ENCODE results near the gene SYNGR3.
"Not testable (repeated sequence)": the region's sequence is repeated elsewhere in the genome, so short reads cannot be mapped to it uniquely, and the experiment has no call there.

The SYNGR3 gene

DNA sequence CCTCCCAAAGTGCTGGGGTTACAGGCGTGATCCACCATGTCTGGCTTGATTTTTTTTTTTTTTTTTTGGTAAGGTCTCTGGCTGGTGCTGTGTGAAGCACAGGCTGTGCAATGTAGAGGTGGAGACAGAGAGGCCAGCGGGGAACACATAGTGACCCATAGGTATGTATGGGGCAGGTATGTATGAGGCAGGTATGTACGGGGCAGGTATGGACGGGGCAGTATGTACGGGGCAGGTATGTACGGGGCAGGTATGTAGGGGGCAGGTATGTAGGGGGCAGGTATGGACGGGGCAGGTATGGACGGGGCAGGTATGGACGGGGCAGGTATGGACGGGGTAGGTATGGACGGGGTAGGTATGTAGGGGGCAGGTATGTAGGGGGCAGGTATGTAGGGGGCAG, 40.3 kb upstream of the SYNGR3 start:
- peaks cover 0 to 1% of the 10 kb centered on the region in 2 donors for H3K4me1 Mint-ChIP-seq (ENCODE audit: low read depth in 2 of 2)
- DNase-seq (no peak), ATAC-seq (replicated peaks) (no peak)
- no peak overlapping the region for H3K27ac Mint-ChIP-seq
- H3K36me3 Mint-ChIP-seq (ENCODE audit: insufficient read depth): no peaks in the 10 kb centered on the region
- no peak overlapping the region for H3K4me3 Mint-ChIP-seq
- peaks cover 0 to 8% of the 10 kb centered on the region in 2 donors for H3K27me3 Mint-ChIP-seq
- H3K9me3 Mint-ChIP-seq: no peaks in the 10 kb centered on the region

DNA sequence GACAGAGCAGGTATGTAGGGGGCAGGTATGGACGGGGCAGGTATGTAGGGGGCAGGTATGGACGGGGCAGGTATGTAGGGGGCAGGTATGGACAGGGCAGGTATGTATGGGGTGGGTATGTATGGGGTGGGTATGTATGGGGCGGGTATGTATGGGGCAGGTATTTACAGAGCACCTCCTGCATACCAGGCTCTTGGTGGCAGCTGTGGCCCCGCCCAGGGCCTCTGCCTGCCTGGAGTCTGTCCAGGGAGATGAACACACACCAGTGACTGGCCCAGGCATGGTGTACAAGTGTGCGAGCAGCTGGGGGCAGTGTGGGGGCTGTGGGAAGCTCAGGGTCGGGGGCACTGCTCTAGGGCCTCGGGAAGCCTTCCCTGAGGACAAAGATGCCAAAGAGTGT, 39.7 kb upstream of the SYNGR3 start:
- no peak overlapping the region for H3K27ac Mint-ChIP-seq
- no peak for ATAC-seq (replicated peaks)
- no peaks in the 10 kb centered on the region for H3K36me3 Mint-ChIP-seq (ENCODE audit: insufficient read depth)
- no peaks in the 10 kb centered on the region for H3K9me3 Mint-ChIP-seq
- H3K4me3 Mint-ChIP-seq: no peak overlapping the region
- H3K27me3 Mint-ChIP-seq: peaks cover 0 to 8% of the 10 kb centered on the region in 2 donors
- DNase-seq: no peak
- no peaks in the 10 kb centered on the region for H3K4me1 Mint-ChIP-seq (ENCODE audit: low read depth in 2 of 2)

DNA sequence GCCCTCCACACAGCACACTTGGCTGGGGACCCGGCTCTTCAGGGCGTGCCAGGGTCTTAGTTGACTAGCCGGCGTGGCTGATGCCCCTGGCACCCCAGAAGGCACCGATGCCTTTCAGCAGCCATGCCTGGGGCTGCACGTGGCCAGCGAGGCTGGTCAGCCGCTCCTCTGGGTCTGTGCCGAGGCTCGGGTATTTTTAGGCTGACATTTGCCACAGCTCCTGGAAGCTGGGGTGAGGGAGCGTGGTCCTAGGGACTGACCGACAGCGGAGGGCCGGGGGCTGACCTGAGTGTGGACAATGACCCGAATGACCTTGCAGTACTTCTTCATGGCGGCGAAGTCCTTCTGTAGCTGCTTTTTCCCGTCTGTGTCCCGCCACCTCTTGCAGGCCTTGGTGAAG, 39.2 kb upstream of the SYNGR3 start:
- Mint-ChIP-seq H3K27ac (no peak overlapping the region), H3K9me3 (no peaks in the 10 kb centered on the region), H3K4me1 (ENCODE audit: low read depth in 2 of 2) (no peaks in the 10 kb centered on the region), H3K27me3 (peaks cover 0 to 8% of the 10 kb centered on the region in 2 donors), H3K36me3 (ENCODE audit: insufficient read depth) (no peaks in the 10 kb centered on the region), H3K4me3 (no peak overlapping the region)
- DNase-seq: no peak
- no peak for ATAC-seq (replicated peaks)

DNA sequence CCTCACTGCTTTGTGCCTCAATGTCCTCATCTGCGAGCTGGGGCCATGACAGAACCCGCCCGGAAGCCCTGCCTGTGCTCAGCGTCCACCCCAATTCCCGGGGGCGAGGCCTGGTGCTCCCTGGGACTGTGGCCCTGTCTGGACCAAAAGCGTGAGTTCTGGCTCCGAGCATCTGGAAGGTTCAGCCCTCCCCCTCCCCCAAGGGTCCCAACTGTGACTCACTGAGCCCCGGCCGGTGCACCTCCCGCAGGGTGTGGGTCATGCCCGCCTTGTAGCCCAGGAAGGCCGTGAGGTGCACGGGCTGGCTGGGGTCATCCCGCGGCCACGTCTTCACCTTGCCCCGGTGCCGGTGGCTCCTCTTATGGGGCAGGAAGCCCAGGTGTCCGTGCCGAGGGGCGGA, 36.0 kb upstream of the SYNGR3 start:
- H3K27me3 Mint-ChIP-seq: peaks cover 0 to 8% of the 10 kb centered on the region in 2 donors
- DNase-seq (no peak), ATAC-seq (replicated peaks) (no peak)
- H3K4me3 Mint-ChIP-seq: no peak overlapping the region
- H3K27ac Mint-ChIP-seq: no peak overlapping the region
- no peaks in the 10 kb centered on the region for H3K4me1 Mint-ChIP-seq (ENCODE audit: low read depth in 2 of 2)
- H3K36me3 Mint-ChIP-seq (ENCODE audit: insufficient read depth): no peaks in the 10 kb centered on the region
- no peaks in the 10 kb centered on the region for H3K9me3 Mint-ChIP-seq

DNA sequence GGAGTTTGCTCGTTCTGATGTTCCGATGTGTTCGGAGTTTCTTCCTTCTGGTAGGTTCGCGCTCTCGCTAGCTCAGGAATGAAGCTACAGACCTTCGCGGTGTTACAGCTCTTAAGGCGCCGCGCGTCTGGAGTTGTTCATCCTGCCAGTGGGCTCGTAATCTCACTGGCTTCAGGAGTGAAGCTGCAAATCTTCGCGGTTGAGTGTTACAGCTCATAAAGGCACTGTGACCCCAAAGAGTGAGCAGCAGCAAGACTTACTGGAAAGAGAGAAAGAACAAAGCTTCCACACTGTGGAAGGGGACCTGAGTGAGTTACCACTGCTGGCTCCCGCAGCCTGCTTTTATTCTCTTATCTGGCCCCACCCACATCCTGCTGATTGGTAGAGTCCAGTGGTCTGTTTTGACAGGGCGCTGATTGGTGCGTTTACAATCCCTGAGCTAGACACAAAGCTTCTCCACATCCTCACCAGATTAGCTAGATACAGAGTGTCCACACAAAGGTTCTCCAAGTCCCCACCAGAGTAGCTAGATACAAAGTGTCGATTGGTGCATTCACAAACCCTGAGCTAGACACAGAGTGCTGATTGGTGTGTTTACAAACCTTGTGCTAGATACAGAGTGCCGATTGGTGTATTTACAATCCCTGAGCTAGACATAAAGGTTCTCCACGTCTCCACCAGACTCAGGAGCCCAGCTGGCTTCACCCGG, 32.2 kb upstream of the SYNGR3 start:
- H3K36me3 Mint-ChIP-seq (ENCODE audit: insufficient read depth): peaks cover 27% of the 10 kb centered on the region
- ATAC-seq (replicated peaks); H3K27me3 Mint-ChIP-seq; H3K4me3 Mint-ChIP-seq; H3K27ac Mint-ChIP-seq; H3K9me3 Mint-ChIP-seq; DNase-seq: not testable (repeated sequence)
- peaks cover 22 to 25% of the 10 kb centered on the region in 2 donors for H3K4me1 Mint-ChIP-seq (ENCODE audit: low read depth in 2 of 2)

DNA sequence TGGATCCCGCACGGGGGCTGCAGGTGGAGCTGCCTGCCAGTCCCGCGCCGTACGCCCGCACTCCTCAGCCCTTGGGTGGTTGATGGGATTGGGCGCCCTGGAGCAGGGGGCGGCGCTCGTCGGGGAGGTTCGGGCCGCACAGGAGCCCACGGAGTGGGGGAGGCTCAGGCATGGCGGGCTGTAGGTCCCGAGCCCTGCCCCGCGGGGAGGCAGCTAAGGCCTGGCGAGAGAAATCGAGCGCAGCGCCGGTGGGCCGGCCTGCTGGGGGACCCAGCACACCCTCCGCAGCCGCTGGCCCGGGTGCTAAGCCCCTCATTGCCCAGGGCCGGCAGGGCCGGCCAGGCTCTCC, 31.7 kb upstream of the SYNGR3 start:
- not testable (repeated sequence) for H3K9me3 Mint-ChIP-seq; H3K4me3 Mint-ChIP-seq; H3K27me3 Mint-ChIP-seq; H3K27ac Mint-ChIP-seq; ATAC-seq (replicated peaks); DNase-seq
- H3K36me3 Mint-ChIP-seq (ENCODE audit: insufficient read depth): peaks cover 32% of the 10 kb centered on the region
- H3K4me1 Mint-ChIP-seq (ENCODE audit: low read depth in 2 of 2): peaks cover 22 to 30% of the 10 kb centered on the region in 2 donors

DNA sequence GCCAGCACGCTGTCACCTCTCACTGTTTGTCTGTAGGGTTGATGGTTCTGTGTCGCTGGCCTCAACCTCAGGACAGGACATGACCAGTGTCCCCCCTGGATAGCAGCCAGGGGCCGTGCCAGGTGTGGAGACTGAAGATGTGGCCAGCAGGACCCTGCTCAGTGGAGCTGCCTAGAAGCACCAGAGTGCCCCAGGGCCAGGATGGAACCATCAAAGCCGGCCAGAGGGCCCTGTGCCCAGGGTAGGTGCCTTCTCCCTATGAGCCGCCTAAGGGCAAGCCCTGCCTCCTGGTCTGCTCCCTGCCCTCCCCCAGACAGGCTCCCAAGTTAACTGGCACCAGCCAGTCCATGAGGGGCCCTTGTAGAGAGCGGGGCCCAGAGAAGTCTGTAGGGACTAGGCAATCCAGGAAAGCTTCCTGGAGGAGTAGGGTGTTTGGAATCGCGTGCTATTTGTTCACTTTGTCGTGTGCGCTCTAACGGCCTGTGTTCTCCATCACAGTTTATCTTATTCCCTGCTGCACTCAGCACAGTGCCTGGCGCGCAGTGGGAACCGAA, 31.0 kb upstream of the SYNGR3 start:
- no peaks in the 10 kb centered on the region for H3K27me3 Mint-ChIP-seq
- ATAC-seq (replicated peaks) (no peak), DNase-seq (no peak)
- H3K4me3 Mint-ChIP-seq: peak overlapping the region; percentile 94 to 95
- H3K36me3 Mint-ChIP-seq (ENCODE audit: insufficient read depth): peaks cover 39% of the 10 kb centered on the region
- no peaks in the 10 kb centered on the region for H3K9me3 Mint-ChIP-seq
- peak overlapping the region; percentile 98 to 99 for H3K27ac Mint-ChIP-seq
- H3K4me1 Mint-ChIP-seq (ENCODE audit: low read depth in 2 of 2): peaks cover 27 to 37% of the 10 kb centered on the region in 2 donors

DNA sequence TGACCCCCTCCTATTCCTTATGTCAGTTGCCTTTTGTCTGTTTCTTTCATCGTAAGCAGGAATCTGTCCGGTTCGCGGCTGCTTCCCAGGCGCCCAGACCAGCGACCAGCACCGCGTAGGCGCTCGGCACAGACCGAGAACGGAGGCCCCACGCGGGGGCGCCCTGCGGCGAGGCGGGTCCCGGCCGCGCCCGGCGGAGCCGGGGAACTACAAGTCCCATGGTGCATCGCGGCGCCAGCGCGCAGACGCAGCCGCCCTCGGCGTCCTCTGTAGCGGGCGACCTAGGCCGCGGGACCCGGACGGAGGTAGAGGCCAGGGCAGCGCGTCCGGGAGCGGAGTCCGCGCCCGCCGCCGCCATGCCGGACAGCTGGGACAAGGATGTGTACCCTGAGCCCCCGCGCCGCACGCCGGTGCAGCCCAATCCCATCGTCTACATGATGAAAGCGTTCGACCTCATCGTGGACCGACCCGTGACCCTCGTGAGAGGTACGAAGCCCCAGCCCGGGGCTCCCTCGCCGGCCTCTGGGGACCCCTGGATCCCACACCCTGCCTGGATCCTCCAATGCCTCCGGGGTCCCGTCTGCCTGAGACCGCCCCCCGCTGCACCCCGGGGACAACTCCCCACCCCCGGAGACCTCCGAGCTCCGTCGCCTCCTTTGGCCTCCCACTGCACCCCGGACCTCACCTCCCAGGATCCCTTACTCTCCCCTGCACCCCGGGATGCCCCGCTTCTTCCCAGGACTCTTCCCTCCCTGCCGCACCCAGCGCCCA, 30.3 kb upstream of the SYNGR3 start, which contains the start of gene NDUFB10:
Gene NDUFB10 (plus strand): TSS at position 270 of the 771 bp plus-strand sequence. CDS start 87 bp downstream, at position 357.
- peak within 1 kb of the TSS; percentile 94 to 95 for H3K4me3 Mint-ChIP-seq
- H3K27me3 Mint-ChIP-seq: no peaks in the 10 kb centered on the region
- H3K9me3 Mint-ChIP-seq: no peaks in the 10 kb centered on the region
- peaks cover 46% of the 10 kb centered on the region for H3K36me3 Mint-ChIP-seq (ENCODE audit: insufficient read depth)
- ATAC-seq (replicated peaks) (peak; percentile 83), DNase-seq (peak; percentile 87 to 90 (median 87))
- H3K4me1 Mint-ChIP-seq (ENCODE audit: low read depth in 2 of 2): peaks cover 32 to 41% of the 10 kb centered on the region in 2 donors
- H3K27ac Mint-ChIP-seq: peak within 1 kb of the TSS; percentile 98 to 99

DNA sequence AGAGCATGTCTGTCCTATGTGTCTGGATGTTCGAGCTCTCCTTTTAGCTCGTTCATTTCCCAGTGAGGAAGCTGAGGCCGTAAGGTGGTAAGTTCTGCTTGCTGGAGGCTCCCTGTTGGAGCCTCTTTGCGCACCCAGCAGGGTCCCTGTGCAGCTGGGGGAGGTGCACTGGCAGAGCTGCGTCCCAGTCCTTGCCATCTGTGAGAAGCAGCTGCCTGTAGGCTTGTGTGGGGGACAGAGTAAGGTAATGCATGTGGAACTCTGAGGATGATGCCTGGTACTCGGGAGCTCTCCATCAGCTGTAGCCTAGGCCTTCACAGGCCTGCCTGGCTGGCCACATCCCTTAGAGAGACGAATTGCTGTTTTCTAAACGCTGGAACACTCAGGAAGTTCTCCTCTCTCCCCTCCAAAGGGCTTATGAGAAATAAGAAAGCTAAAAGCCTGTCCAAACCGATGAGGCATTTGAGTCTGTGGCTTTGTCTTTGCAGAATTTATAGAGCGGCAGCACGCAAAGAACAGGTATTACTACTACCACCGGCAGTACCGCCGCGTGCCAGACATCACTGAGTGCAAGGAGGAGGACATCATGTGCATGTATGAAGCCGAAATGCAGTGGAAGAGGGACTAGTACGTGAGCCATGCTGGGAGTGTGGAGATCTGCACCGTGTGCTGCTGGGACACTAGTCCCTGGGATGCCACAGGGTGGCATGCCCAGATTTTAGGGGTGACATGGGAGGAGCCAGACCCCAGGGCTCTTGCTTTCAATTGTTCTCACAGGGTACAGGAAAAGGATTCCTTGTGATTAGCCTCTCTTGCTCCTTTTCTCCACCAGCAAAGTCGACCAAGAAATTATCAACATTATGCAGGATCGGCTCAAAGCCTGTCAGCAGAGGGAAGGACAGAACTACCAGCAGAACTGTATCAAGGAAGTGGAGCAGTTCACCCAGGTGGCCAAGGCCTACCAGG, 28.8 kb upstream of the SYNGR3 start:
- Mint-ChIP-seq H3K36me3 (ENCODE audit: insufficient read depth) (peaks cover 61% of the 10 kb centered on the region), H3K4me1 (ENCODE audit: low read depth in 2 of 2) (peaks cover 43 to 53% of the 10 kb centered on the region in 2 donors), H3K4me3 (peak overlapping the region; percentile 94 to 95), H3K9me3 (no peaks in the 10 kb centered on the region), H3K27ac (peak overlapping the region; percentile 98 to 99), H3K27me3 (no peaks in the 10 kb centered on the region)
- DNase-seq: peak in 2 of 3 experiments; percentile 31 to 40
- no peak for ATAC-seq (replicated peaks)

DNA sequence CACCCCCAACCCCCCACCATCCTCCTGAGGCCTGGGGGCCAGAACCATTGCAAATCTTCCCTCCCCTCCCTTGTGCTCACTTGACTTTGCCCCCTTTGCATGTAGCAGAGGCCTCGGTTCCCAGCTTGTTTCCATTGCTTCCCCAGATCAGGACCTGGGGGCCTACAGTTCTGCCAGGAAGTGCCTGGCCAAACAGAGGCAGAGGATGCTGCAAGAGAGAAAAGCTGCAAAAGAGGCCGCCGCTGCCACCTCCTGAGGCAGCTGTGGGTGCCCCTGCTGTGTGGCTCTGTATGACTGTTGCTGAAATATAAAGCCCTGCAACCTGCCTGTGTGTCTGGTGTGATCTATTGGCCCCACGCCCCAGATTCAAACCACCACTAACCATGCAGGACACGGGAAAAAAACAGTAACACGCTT, 28.1 kb upstream of the SYNGR3 start:
- no peaks in the 10 kb centered on the region for H3K9me3 Mint-ChIP-seq
- H3K27me3 Mint-ChIP-seq: no peaks in the 10 kb centered on the region
- no peak for ATAC-seq (replicated peaks)
- H3K27ac Mint-ChIP-seq: peak overlapping the region; percentile 98 to 99
- no peak for DNase-seq
- H3K4me1 Mint-ChIP-seq (ENCODE audit: low read depth in 2 of 2): peaks cover 43 to 53% of the 10 kb centered on the region in 2 donors
- peak overlapping the region; percentile 94 to 95 for H3K4me3 Mint-ChIP-seq
- H3K36me3 Mint-ChIP-seq (ENCODE audit: insufficient read depth): peaks cover 64% of the 10 kb centered on the region

DNA sequence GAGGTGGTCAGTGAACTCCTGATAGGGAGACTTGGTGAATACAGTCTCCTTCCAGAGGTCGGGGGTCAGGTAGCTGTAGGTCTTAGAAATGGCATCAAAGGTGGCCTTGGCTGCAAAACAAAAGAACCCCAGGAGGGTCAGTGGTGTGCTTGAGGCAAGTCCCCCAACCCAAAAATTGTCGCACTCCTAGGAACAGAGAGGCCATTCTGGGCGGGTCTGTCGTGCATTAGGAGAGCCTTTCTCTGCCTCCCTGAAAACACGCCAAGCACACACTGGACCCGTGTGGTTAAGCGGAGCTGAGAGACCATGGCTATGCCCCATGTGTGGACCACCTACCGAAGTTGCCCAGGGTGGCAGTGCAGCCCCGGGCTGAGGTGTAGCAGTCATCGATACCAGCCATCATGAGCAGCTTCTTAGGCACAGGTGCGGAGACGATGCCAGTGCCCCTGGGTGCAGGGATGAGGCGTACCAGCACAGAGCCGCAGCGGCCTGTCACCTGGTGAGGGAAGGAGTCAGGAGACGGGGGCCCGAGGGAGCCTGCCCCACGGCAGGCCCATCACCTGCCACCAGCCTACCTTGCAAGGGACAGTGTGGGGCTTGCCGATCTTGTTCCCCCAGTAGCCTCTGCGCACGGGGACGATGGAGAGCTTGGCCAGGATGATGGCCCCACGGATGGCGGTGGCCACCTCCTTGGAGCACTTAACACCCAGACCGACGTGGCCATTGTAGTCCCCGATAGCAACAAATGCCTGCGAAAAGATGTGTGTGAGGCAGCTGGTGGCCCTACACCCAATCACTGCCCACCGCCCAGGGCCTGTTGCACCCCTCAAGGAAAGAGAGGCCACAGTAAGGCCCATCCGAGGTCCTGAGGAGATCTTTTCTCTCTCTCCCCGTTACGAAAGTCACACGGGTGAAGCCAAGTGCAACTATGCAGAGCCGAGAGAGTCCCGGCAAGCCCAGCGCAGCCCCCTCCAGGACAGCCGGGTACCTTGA, 27.3 kb upstream of the SYNGR3 start:
- Mint-ChIP-seq H3K36me3 (ENCODE audit: insufficient read depth) (peaks cover 64% of the 10 kb centered on the region), H3K27ac (peak overlapping the region; percentile 98 to 99), H3K4me1 (ENCODE audit: low read depth in 2 of 2) (peaks cover 43 to 53% of the 10 kb centered on the region in 2 donors), H3K4me3 (peak overlapping the region; percentile 92 to 95)
- ATAC-seq (replicated peaks); H3K27me3 Mint-ChIP-seq; DNase-seq; H3K9me3 Mint-ChIP-seq: not testable (repeated sequence)

All from effector memory CD8-positive, alpha-beta T cell (primary cell).